HG03469 (cell line): Measurements from ENCODE around the gene NPIPB2.
"Not testable (repeated sequence)": the region's sequence is repeated elsewhere in the genome, so short reads cannot be mapped to it uniquely, and the experiment has no call there.

Source experiments
- ATAC-seq: cut with Tn5 transposase; IDR thresholded peaks from one replicate; pipeline ENCODE4 v1.9.1; 2021; ENCODE audit warnings: mild to moderate bottlenecking, moderate library complexity, moderate number of reproducible peaks; ENCODE audit not compliant: unreplicated experiment

Gene NPIPB2

DNA sequence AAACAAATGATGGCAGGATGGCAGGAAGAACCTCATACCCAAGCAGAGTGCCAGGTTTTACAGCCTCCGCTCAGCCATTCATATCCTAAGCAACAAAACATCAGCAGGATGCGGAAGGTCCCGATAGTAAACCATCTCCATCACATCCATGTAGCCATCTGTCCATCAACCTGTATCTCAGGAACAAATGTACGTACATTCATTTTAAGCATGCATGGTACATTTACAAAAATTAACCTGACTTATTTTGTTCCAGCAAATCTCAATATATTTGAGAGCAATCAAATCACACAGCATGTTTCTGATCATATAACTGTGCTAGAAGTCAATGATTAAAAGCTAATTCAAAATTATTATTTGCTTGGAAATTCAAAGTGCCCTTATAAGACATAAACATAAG lies at the start of gene NPIPB2:
Gene NPIPB2 (minus strand): TSS at position 101 of the 400 bp plus-strand sequence. CDS start 0 bp downstream, at position 101.
- ATAC-seq: not testable (repeated sequence)

DNA sequence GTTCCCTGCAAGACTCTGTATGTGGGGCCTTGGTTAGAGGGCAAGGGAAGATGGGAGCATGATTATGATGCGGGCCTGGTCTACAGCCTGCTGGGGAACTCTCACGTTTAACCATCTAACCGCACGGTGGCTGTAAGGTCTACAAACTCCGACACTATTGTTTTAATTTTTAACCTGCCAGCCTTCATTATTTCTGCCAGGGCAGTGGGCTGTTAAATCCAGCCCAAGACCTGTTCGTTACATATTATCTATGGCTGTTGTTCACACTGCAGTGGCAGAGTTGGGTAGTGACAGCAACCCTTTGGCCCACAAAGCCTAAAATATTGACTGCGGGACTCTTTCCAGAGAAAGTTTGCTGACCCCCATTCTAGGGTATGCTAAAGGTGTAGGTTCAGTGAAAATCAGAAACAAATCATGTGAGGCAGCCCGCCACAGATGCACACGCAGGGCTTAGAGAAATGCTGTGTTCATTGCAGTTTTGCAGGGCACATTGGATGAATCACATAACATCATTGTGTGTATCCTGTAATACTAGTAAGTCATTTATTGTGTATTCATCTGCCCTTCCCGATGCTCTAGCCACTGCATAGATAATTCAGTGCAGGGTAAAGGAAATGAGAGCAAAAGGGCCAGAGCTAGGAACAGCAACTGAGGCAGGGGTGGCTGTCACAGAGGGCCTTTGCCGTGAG lies 49.0 kb upstream of the NPIPB2 start:
- ATAC-seq: no peak

DNA sequence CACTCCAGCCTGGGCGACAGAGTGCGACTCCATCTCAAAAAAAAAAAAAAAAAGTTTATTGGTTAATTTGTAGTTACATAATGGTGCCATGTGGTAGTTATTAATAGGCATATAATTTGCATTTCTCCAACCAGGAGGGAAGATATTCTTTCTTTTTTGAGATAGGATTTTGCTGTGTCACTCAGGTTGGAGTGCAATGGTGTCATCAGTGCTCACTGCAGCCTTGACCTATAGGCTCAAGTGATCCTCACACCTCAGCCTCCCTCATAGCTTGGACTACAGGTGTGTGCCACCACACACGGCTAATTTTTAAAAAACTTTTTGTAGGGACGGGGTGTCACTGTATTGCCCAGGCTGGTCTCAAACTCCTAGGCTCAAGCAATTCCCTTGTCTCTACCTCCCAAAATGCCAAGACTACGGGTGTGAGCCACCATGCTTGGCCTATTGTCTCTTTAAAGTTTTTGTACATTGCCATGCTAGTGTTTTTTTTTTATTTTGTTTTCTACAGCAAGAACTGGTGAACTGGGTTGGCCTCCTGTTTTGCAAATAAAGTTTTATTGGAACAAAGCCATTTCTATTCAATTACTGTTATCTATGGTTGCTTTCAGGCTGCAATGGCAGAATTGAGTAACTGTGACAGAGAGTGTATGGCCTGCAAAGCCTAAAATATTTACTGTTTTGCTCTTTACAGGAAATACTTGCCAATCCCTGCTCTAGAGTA lies 46.6 kb upstream of the NPIPB2 start:
- no peak for ATAC-seq

DNA sequence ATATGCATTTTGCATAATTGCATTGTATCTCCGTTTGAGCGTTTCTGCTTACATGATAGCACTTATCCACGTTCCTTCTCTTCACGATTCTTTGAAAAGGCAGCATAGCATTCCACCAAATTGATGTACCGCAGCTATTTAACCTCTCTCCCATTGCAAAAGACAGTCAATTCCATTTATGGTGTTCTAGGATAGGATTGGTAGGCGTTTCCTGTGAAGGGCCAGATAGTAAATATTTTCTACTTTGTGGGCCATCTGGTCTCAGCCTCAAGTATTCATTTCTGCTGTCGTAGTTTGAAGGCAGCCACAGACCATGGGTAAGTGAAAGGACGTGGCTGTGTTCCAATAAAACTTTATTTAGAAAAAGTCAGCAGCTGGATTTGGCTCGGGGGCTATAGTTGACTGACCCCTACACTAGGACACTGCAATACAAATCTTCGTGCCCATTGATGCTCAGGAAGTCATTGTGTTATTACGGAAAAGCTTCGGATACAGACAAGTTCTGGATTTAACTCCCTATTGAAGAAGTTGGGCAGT lies 44.7 kb upstream of the NPIPB2 start:
- no peak for ATAC-seq

DNA sequence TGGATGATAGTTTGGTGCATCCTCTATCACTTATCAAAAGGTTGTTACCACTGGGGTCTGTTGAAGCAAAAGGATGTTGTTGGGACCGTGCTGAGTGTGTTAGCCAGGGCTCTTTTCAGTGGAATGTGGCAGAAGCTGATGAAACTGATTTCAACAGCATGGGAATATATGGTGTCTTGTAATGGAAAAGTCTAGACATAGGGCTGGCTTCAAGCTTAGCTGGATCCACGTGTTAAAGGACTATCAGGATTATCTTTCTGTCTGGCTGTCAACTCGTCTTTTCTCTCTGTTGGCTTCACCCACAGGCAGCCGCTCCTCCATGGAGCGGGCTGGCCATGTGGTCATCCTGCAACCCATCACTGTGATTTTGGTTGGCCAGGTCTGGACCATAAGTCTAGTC lies 43.4 kb upstream of the NPIPB2 start:
- ATAC-seq: no peak

DNA sequence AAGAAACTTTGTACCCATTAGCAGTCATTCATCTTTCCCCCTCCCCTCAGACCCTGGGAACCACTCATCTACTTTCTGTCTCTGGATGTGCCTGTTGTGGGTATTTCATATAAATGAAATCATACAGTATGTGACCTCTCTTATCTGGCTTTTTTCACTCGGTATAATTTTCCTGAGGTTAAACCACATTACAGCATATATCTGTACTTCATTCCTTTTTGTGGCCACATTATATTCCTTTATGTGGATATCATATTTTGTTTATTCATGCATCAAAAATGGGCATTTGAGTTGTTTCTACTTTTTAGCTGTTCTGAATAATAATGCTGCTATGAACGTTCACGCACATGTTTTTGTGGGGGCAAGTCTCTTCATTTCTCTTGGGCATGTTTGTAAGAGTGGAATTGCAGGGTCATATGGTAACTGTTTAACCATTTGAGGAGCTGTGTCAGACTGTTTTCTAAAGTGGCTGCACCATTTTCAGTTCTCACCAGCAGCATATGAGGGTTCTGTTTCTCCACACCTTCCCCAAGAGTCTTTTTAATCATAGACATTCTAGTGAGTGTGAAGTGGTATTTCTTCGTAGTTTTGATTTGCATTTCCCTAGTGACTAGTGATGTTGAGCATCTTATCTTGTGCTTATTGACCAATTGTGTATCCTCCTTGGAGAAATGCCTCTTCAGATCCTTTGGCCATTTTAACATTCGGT lies 38.4 kb upstream of the NPIPB2 start:
- ATAC-seq: no peak

DNA sequence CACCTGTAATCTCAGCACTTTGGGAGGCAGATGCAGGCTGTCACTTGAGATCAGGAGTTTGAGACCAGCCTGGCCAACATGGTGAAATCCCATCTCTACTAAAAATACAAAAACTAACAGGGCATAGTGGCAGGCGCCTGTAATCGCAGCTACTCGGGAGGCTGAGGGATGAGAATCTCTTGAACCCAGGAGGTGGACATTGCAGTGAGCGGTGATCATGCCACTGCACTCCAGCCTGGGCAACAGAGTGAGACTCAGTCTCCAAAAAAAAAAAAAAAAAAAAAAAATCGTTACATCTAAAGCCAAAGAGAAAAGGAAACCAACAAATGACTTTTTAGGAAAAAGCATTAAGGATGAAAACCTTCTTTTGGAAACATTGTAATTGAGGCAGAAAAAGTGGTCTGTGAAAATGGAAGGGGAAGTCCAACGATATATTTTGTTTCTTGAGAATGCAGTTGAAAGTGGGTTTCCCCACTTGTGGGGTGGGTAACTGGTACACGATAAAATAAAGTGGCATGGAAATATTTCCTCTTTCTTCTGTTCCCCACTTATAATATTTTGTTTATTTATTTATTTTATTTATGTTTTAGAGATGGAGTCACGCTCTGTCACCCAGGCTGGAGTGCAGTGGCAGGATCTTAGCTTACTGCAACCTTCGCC lies 37.3 kb upstream of the NPIPB2 start:
- ATAC-seq: no peak

DNA sequence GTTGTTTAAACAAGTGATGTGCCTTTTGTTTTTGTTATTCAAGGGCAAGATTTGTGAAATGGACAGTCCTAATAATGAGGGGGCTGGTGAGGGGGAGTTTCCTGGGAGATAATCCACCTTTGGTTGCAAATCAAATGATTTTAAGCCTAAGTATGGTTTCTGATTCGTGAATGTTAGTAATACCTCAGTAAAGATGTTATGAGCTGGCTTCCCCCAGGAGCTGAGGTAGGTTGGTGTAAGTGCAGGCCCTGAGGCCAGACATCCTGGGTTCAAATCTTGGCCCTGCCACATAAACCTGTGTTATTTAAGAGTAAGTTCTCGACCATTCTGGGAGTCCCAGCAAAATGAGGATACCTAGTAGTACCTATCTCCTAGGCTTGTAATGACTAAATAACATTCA lies 36.2 kb upstream of the NPIPB2 start:
- ATAC-seq: no peak

DNA sequence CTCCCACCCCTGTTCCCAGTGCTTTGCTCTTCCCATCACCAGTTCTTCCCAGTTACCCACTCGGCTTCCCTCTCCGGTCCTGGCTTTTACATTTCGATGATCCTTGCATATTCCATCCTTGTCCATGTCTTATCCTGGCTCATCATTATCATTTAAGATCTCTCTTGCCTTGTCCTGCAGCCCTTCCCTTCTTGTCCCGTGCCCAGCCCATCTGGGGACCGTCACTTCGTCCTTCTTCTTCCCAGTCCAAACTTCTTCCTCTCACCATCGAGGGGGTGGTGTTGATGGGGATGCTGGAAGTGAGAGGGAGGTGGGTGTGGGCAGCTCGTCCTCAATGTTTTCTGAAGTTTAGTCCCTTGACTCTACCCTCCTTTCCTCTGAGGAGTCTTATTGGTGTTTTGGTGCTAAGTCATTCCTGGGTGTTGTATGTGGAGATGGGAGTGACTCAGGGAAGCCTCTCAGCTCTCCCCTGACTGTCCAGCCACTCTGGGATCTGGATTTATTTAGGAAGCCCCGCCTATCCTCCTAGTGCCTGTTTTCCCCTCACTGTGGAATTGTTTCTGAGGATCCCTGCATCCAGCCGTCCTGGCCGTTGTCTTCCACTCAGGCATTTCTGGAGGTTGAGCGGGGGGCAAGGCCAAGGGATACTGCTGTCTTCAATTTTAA lies 35.7 kb upstream of the NPIPB2 start:
- ATAC-seq: no peak

DNA sequence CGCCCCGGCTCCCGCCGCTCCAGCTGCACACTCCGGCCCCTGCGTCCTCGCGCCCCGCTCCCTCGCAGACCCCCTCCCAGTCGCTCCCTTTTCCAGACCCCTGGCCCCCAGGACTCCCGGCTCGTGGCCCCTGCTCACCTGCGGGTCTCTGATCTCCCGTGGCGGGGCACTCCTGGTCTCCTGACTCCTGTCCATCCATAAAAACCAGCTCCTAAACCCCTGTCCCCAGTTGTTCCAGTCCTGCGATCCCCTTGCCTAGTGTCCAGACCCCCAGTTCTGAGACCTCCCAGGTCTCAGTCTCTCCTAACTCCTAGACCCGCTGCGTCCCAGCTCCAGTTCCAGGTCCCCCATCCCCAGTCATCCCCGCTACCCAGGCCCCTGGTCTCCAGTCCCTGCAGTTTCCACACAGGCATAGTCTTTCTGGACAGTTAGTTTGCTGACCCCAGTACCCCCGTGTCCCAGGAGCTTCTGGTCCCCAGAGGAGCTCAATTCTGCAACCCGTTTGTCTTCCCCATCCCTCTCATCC lies 35.1 kb upstream of the NPIPB2 start:
- ATAC-seq: no peak

DNA sequence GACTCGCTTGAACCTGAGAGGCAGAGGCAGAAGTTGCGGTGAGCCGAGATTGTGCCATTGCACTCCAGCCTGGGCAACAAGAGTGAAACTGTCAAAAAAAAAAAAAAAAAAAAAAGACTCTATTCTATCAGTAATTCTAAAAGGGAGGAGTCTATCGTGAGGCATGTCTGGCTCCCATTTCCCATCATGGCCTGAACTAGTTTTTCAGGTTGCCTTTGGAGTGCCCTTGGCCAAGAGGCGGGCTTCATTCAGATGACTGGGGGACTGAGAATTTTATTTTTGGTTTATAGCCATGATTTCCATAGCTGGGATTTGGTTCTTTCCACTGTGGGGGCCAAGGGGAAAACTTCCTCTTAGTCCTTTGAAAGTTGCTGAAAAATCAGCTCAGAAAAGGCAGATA lies 31.2 kb upstream of the NPIPB2 start:
- no peak for ATAC-seq

DNA sequence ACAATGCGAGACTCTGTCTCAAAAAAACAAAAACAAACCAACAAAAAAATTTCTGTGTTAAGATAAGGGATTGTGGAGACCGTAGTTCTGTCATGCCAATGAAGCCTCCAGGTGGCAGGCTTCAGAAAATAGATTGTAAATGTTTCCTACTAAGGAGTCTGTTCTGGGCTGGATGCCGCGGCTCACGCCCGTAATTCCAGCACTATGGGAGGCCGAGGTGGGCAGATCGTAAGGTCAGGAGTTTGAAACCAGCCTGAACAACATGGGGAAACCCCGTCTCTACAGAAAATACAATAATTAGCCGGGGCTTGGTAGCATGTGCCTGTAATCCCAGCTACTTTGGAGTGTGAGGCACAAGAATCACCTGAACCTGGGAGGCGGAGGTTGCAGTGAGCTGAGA lies 30.3 kb upstream of the NPIPB2 start:
- no peak for ATAC-seq

DNA sequence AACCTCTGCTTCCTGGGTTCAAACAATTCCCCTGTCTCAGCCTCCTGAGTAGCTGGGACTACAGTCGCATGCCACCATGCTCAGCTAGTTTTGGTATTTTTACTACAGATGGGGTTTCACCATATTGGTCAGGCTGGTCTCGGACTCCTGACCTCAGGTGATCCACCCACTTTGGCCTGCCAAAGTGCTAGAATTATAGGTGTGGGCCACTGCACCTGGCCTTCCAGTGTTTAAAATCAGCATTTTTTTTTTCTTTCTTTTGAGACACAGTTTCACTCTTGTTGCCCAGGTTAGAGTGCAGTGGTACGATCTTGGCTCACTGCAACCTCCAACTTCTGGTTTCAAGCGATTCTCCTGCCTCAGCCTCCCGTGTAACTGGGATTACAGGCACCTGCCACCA lies 28.4 kb upstream of the NPIPB2 start:
- ATAC-seq: not testable (repeated sequence)

DNA sequence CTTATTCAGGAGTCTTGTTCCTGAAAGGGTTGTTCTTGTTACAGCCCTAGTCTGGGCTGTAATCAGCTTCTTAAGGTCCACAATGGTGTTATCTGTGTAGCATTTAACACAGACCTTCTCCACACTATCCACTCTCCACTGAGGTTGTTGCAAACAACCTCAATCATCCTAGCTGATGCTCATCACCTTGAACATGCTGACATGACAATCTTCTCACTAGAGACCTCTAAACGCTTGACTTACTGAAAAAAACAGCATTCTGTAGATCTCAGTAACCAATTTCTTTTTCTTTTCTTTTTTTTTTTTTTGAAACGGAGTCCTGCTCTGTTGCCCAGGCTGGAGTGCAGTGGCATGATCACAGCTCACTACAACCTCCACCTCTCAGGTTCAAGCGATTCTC lies 26.7 kb upstream of the NPIPB2 start:
- no peak for ATAC-seq

DNA sequence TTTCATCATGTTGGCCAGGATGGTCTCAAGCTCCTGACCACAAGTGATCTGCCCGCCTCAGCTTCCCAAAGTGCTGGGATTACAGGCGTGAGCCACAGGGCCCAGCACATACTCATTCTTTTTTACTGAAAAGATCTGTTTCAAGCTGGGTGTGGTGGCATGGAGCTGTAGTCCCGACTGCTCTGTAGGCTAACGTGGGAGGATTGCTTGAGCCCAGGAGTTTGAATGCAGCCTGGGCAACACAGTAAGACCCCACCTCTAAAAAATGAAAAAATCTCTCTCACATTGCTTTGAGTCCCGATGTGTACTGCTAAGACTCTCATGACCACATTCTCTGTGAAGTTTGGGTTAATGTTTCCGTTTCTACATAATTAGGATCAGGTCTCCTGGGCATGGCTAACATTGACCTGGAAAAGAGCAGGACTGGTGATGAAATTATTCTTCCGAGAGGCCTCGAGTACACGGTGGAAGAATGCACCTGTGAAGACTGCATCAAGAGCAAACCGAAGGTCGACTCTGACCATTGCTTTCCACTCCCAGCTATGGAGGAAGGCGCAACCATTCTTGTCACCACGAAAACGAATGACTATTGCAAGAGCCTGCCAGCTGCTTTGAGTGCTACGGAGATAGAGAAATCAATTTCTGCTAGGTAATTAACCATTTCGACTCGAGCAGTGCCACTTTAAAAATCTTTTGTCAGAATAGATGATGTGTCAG lies 25.5 kb upstream of the NPIPB2 start:
- no peak for ATAC-seq

DNA sequence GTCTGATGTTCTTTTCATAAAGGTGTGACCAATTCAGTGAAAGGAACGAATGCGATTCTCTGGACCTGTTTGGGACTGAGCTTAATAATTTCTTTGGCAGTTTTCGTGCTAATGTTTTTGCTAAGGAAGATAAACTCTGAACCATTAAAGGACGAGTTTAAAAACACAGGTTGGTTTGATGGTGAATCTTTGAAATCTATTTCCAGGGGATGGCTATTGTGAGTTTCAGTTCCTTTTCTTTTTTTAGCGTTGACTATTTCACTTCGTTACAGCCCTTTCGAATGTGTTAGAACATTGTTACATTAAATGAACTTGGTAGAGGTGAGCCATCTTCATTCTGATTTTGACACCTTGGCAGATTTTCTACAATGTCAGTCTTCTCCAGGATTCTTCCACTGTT lies 24.3 kb upstream of the NPIPB2 start:
- ATAC-seq: no peak

DNA sequence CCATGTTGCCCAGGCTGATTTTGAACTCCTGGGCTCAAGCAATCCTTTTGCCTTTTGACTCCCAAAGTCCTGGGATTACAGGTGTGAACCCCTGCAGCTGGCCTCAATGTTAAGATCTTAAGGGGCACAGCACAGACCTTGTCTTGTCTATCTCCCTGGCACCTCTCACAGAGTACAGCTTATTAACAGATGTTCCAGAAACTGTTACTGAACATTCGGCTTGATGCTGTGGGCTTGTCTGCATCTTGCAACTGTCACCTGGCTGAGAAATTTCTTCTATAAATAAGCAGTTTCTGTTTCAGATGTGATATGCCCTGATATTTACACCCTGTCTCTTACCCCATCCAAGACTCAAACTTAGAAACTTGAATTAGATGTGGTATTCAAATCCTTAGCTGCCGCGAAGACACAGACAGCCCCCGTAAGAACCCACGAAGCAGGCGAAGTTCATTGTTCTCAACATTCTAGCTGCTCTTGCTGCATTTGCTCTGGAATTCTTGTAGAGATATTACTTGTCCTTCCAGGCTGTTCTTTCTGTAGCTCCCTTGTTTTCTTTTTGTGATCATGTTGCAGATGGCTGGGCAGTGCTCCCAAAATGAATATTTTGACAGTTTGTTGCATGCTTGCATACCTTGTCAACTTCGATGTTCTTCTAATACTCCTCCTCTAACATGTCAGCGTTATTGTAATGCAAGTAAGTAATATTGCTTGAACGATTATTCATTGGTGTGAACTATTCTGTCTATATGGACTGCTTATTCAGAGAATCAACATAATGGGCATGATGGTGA lies 23.1 kb upstream of the NPIPB2 start, which contains the start of gene TNFRSF17:
Gene TNFRSF17 (plus strand): TSS at position 450 of the 791 bp plus-strand sequence. CDS start 115 bp downstream, at position 565.
- peak; percentile 46 for ATAC-seq

DNA sequence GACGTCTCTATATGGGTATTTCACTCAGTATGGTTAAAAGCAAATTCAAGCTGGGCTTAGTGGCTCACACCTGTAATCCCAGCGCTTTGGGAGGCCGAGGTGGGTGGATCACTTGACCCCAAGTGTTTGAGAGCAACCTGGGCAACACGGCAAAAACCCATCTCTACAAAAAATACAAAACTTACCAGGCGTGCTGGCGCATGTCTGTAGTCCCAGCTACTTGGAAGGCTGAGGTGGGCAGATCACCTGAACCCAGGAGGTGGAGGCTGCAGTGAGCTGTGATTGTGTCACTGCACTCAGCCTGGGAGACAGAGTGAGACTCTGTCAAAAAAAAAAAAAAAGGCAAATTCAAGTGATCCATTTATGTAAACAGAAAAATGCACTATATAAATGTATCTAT lies 21.9 kb upstream of the NPIPB2 start:
- ATAC-seq: no peak

DNA sequence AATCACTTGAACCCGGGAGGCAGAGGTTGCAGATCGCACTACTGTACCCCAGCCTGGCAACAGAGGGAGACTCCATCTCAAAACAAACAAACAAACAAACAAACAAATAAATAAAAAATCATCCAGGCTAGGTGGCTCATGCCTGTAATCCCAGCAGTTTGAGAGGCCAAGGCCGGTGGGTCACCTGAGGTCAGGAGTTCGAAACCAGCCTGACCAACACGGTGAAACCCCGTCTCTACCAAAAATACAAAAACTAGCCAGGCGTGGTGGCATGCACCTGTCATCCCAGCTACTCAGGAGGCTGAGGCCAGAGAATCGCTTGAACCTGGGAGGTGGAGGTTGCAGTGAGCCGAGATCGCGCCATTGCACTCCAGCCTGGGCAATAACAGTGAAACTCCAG lies 21.1 kb upstream of the NPIPB2 start:
- ATAC-seq: not testable (repeated sequence)
